GM12878 (cell line): ENCODE data around the gene RASAL3. TPM values are rescaled to one million over a fixed set of nuclear protein-coding genes. Genes with fewer than 3 reads are reported as not detected.

Experiments
- ATAC-seq: fragments of 200-7000 bp; cut with Tn5 transposase; 3 replicates; pipeline ENCODE4 v1.9.1; 2020; ENCODE audit warnings: mild to moderate bottlenecking, moderate library complexity
- BruUV-seq: library from RNA; stranded (reverse); fragments of 400-500 nt; replicated peaks from 2 replicates; lab custom pipeline; 2021; lab: Mats Ljungman, UMichigan
- CTCF ChIA-PET: fragments of 300-600 bp; sonication (Branson Sonifier 250); formaldehyde crosslinking; extraction: SDS; loops from one replicate; lab custom pipeline; 2021; ENCODE audit warnings: inconsistent platforms; lab: Yijun Ruan, JAX
- POLR2A ChIA-PET: fragments of 350-600 bp; formaldehyde crosslinking; extraction: SDS; loops from one replicate; lab custom pipeline; 2021; ENCODE audit warnings: inconsistent platforms; lab: Charles Lee
- RAD21 ChIA-PET: fragments of 300-600 bp; sonication (Branson Sonifier 250); formaldehyde crosslinking; loops from one replicate; lab custom pipeline; 2023; ENCODE audit warnings: antibody characterized with exemption; ENCODE audit not compliant: unreplicated experiment; lab: Charles Lee
- SMC1A ChIA-PET: fragments of 300-600 bp; sonication (Branson Sonifier 250); formaldehyde crosslinking; loops from one replicate; lab custom pipeline; 2023; ENCODE audit not compliant: unreplicated experiment, uncharacterized antibody; lab: Charles Lee
- DNase-seq: peaks from one replicate; pipeline ENCODE4 v3.0.0-alpha.2; 2011; ENCODE audit warnings: low read depth, low spot score
- FAIRE-seq: peaks from 3 replicates; lab custom pipeline; 2011; peaks lifted over from hg19 to GRCh38; lab: Jason Lieb, UNC
- H2AFZ ChIP-seq: 2 replicates; pipeline ENCODE4 v1.6.0; 2011; ENCODE audit warnings: low read depth, low read length, control low read depth; ENCODE audit not compliant: control insufficient read depth
- H3K27ac ChIP-seq: 2 replicates; pipeline ENCODE4 v1.5.1; 2011; ENCODE audit warnings: control low read depth; ENCODE audit not compliant: control insufficient read depth, insufficient read depth
- H3K27me3 ChIP-seq, 2 experiments: replicated peaks in 1 of 2; 2 replicates each; pipeline versions ENCODE4 v1.6.0 to v1.6.1; 2011; ENCODE audit warnings: low read length in 1 of 2; ENCODE audit not compliant: control insufficient read depth in 2 of 2, insufficient read depth in 2 of 2
- H3K36me3 ChIP-seq, 2 experiments: 2 replicates each; pipeline ENCODE4 v1.5.1; 2011; ENCODE audit warnings: low read length in 1 of 2; ENCODE audit not compliant: control insufficient read depth in 2 of 2, insufficient read depth in 2 of 2
- H3K4me1 ChIP-seq: 2 replicates; pipeline ENCODE4 v1.6.1; 2011; ENCODE audit warnings: mild to moderate bottlenecking, low read length, moderate library complexity, mixed read lengths; ENCODE audit not compliant: control insufficient read depth, insufficient read depth
- H3K4me2 ChIP-seq: 2 replicates; pipeline ENCODE4 v1.6.0; 2011; ENCODE audit warnings: control low read depth; ENCODE audit not compliant: control insufficient read depth, insufficient read depth
- H3K4me3 ChIP-seq: fragments of 200-600 bp; sonication (generic); 2 replicates; pipeline ENCODE4 v1.5.1; 2016
- H3K79me2 ChIP-seq: 2 replicates; pipeline ENCODE4 v1.6.0; 2011; ENCODE audit warnings: low read length; ENCODE audit not compliant: control insufficient read depth, insufficient read depth
- H3K9ac ChIP-seq: 2 replicates; pipeline ENCODE4 v1.8.0; 2011; ENCODE audit warnings: low read length, control low read depth, mixed read lengths; ENCODE audit not compliant: control insufficient read depth, insufficient read depth
- H3K9me3 ChIP-seq: replicated peaks from 3 replicates; pipeline ENCODE4 v1.5.1; 2011; ENCODE audit warnings: mild to moderate bottlenecking, low read length; ENCODE audit not compliant: control insufficient read depth, insufficient read depth
- H4K20me1 ChIP-seq: 2 replicates; pipeline ENCODE4 v1.6.0; 2011; ENCODE audit not compliant: control insufficient read depth, insufficient read depth
- BACH1 ChIP-seq: fragments of 450-650 bp; IDR thresholded peaks from 2 replicates; pipeline ENCODE4 v1.6.1; 2017; ENCODE audit warnings: mild to moderate bottlenecking, borderline replicate concordance
- CBFB ChIP-seq: IDR thresholded peaks from 2 replicates; pipeline ENCODE4 v1.6.1; 2016; ENCODE audit warnings: antibody characterized with exemption, low read depth
- DPF2 ChIP-seq: fragments of 450-650 bp; IDR thresholded peaks from 2 replicates; pipeline ENCODE4 v1.6.1; 2017; ENCODE audit warnings: mild to moderate bottlenecking
- GATAD2B ChIP-seq: fragments of 450-650 bp; conservative IDR thresholded peaks from 2 replicates; pipeline ENCODE4 v1.6.1; 2017; ENCODE audit warnings: low read depth, mild to moderate bottlenecking, moderate library complexity
- NRF1 ChIP-seq: conservative IDR thresholded peaks from 2 replicates; pipeline ENCODE4 v1.6.1; 2011; ENCODE audit warnings: mild to moderate bottlenecking, low read depth, low read length, improper control_type of control experiment
- RBBP5 ChIP-seq: fragments of 200-600 bp; sonication (generic); conservative IDR thresholded peaks from 2 replicates; pipeline ENCODE4 v1.6.1; 2016
- SIN3A ChIP-seq: IDR thresholded peaks from 2 replicates; pipeline ENCODE4 v1.6.1; 2012; ENCODE audit warnings: low read depth, low read length, improper control_type of control experiment
- SPI1 ChIP-seq: IDR thresholded peaks from 2 replicates; pipeline ENCODE4 v1.6.1; 2011; ENCODE audit warnings: low read depth, mild to moderate bottlenecking, low read length, moderate library complexity, borderline replicate concordance; ENCODE audit not compliant: insufficient read depth
- SREBF1 ChIP-seq: IDR thresholded peaks from 2 replicates; pipeline ENCODE4 v1.6.1; 2012; ENCODE audit warnings: mild to moderate bottlenecking, low read length
- YY1 ChIP-seq: IDR thresholded peaks from 2 replicates; pipeline ENCODE4 v1.6.1; 2011; ENCODE audit warnings: low read depth, mild to moderate bottlenecking, low read length
- ZNF207 ChIP-seq: fragments of 450-650 bp; IDR thresholded peaks from 2 replicates; pipeline ENCODE4 v1.6.1; 2014; ENCODE audit warnings: antibody characterized with exemption, mild to moderate bottlenecking, borderline replicate concordance
- WGBS: methylation state at CpG from one replicate; pipeline ENCODE4 v1.1.6; 2016; ENCODE audit warnings: low lambda C conversion rate; ENCODE audit not compliant: insufficient replicate concordance, insufficient coverage; ENCODE audit errors: missing lambda C conversion rate; 5-methylcytosine and 5-hydroxymethylcytosine counted together
- in situ Hi-C: fragments of 300-500 bp; cut with MboI; formaldehyde crosslinking; loops from 9 replicates; pipeline ENCODE4 v1.14.3; 2018; ENCODE audit warnings: mixed read lengths
- intact Hi-C: fragments of 100-400 bp; cut with micrococcal nuclease; formaldehyde crosslinking; loops from one replicate; pipeline ENCODE4 v1.14.2; 2022; ENCODE audit not compliant: unreplicated experiment
- polyA plus RNA-seq, 11 experiments: library from polyadenylated mRNA; depleted of rRNA in 4 of 11; unstranded in 6 of 11; stranded (reverse) in 5 of 11; fragments of >200 nt; fragmentation: Nextera tagmentation in 4 of 11; fragmentation: Illumina TruSeq in 1 of 11; extraction: Ambion mirVana in 4 of 11; extraction: Trizol in 1 of 11; gene quantifications; 1 replicate in 1 of 11; 2 replicates in 10 of 11; pipeline versions ENCODE4 v1.2.1 to v1.2.3, GENCODE V29; 2011 to 2016; ENCODE audit warnings: inconsistent platforms in 2 of 11, missing spikeins in 2 of 11, low read depth in 1 of 11
- total RNA-seq, 4 experiments: library from RNA; depleted of rRNA in 3 of 4; stranded (reverse); fragments of >200 nt in 3 of 4; fragmentation: Illumina TruSeq in 1 of 4; extraction: Trizol in 1 of 4; gene quantifications; 2 replicates each; pipeline versions ENCODE4 v1.2.1 to v1.2.3, GENCODE V29; 2013 to 2021
- TF ChIP-seq, protein P1 (sequence below): IDR thresholded peaks from 2 replicates; pipeline ENCODE4 v1.6.1; 2011; ENCODE audit warnings: borderline replicate concordance, low read depth, mild to moderate bottlenecking, moderate library complexity, low read length; ENCODE audit not compliant: insufficient read depth, poor library complexity, severe bottlenecking

RASAL3 gene
- total and polyA plus RNA-seq, 10 of the 15 experiments (the other 5 are each of a cell fraction or from before 2014, with no cell fraction given), result 1.7 to 81.3 (median 23.2) TPM

GRCh38 chr19:15428956-15429824 is 35.2 kb downstream of the RASAL3 start:
- ATAC-seq, result no peak
- intact Hi-C loops, result no loop called here
- RAD21 ChIA-PET, result interaction anchor here (1.3 kb wide), 1 partner anchor 10 kb away, joined by 3 read pairs; no protein-coding TSS in a partner anchor
- H3K27ac ChIP-seq, result no peak overlapping the region
- H3K27me3 ChIP-seq, result no peaks in the 10 kb centered on the region
- no peak overlapping the region for H2AFZ ChIP-seq
- H3K9ac ChIP-seq, result no peak overlapping the region
- no peak for TF ChIP-seq SIN3A
- no peak for TF ChIP-seq SREBF1
- TF ChIP-seq, protein P1, sequence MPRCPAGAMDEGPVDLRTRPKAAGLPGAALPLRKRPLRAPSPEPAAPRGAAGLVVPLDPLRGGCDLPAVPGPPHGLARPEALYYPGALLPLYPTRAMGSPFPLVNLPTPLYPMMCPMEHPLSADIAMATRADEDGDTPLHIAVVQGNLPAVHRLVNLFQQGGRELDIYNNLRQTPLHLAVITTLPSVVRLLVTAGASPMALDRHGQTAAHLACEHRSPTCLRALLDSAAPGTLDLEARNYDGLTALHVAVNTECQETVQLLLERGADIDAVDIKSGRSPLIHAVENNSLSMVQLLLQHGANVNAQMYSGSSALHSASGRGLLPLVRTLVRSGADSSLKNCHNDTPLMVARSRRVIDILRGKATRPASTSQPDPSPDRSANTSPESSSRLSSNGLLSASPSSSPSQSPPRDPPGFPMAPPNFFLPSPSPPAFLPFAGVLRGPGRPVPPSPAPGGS, result no peak
- no peak for TF ChIP-seq GATAD2B
- TF ChIP-seq RBBP5, result no peak
- TF ChIP-seq BACH1, result no peak
- TF ChIP-seq YY1, result no peak
- no peak for TF ChIP-seq DPF2
- no peak for TF ChIP-seq ZNF207
- TF ChIP-seq SPI1, result no peak
- no peak for TF ChIP-seq NRF1
- TF ChIP-seq CBFB, result no peak
- no peak overlapping the region for H3K4me2 ChIP-seq
- WGBS, result 83% methylated on average over 17 of the region's 22 CpGs
- SMC1A ChIA-PET, result interaction anchor here (1.0 to 1.6 kb wide), 2 partner anchors 10 kb away, joined by 4 read pairs; partner anchors contain the start of gene AKAP8L
- H3K9me3 ChIP-seq, result no peaks in the 10 kb centered on the region; the same call in 2 of the 3 replicates
- no TSS peak for BruUV-seq
- DNase-seq, result no peak
- H4K20me1 ChIP-seq, result no peaks in the 10 kb centered on the region
- H3K4me1 ChIP-seq, result peaks cover 10% of the 10 kb centered on the region
- H3K79me2 ChIP-seq, result peaks cover 32% of the 10 kb centered on the region
- peaks cover 9 to 33% of the 10 kb centered on the region in 2 experiments for H3K36me3 ChIP-seq
- in situ Hi-C loops, result loop anchor here (5.0 kb wide), 1 partner anchor 128 kb away; no protein-coding TSS in a partner anchor
- CTCF ChIA-PET, result interaction anchor here (2.0 kb wide), 1 partner anchor 9 kb away, joined by 7 read pairs; no protein-coding TSS in a partner anchor
- no peak overlapping the region for H3K4me3 ChIP-seq
- POLR2A ChIA-PET, result interaction anchor here (0.5 to 0.6 kb wide), 2 partner anchors 42 to 104 kb away, joined by 3 to 10 read pairs; no protein-coding TSS in a partner anchor
- no peak for FAIRE-seq
